Left forelimb (tissue), 1 donor: ENCODE data around the gene TMC1.

ENCODE experiments used
- DNase-seq: peaks from one replicate; pipeline ENCODE4 v3.0.0-alpha.2; 2018; ENCODE audit warnings: low spot score

The TMC1 gene

DNA sequence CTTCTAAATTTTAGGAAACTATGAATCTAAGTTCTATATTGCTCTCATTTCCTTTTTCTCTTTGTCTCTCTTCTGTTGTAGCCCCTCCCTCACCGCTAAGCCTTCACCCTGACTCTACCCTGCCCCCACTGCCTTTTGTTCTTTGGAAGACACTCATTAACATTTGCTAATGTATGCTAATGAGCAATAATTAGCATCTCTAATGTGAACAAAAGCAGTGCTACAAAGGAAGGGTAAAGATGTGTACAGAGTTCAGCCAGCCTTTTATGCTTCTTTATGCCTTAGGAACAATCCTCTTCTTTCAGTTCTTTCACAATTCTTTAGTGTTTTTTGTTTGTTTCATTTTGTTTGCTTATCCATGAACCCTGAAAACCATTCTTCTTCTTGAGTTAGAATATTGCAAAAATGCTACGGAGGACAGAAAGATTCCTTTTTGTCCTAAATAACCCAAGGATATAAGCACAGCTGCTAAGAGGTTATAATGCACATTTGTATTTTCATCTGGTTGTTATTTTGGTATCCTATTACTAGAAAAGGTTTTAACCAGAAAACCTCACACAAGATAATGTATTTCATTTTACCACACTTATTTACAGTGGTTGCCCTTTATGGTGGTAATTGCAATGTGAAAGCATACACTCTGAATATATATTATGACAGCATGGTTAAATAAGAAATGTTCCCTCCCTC, 159.3 kb downstream of the TMC1 start:
- DNase-seq = no peak

DNA sequence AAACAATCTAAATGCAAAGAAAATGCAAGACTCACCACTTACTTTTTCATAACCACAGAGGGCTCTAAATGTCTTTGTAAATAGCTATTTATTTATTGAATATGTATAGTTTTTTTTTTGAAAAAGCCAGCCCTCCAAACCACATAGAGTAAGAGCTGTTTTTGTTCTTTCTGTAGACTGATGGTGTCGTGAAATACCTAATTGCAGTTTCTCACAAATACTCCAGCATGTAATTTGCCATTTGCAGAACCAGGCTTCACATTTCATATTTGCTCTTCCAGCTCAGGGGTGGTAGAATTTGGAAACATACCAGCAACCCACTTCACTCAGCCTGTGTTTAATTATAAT, 159.8 kb downstream of the TMC1 start:
- no peak for DNase-seq

- DNase-seq = no peak
Measured at GRCh38 chr9:72684615-72685014, 163.2 kb downstream of the TMC1 start.

DNA sequence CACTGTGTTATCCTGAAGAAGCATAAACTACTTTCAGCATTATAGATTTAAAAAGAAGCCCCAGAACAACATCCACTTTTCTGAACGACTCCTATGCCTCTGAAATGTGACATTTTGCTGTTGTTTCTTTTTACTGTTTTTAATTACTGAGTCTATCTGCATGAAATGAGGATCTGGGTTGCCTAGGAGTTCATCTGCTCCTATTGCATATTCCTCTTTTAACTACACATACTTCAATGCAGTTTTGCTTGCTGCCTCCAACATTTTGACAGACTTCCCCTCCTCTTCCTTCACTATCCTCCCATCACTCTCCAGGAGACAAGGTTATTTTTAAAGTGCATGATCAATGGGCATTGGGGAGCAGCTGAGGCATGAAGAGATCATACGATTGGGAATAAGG, 164.5 kb downstream of the TMC1 start:
- no peak for DNase-seq

DNA sequence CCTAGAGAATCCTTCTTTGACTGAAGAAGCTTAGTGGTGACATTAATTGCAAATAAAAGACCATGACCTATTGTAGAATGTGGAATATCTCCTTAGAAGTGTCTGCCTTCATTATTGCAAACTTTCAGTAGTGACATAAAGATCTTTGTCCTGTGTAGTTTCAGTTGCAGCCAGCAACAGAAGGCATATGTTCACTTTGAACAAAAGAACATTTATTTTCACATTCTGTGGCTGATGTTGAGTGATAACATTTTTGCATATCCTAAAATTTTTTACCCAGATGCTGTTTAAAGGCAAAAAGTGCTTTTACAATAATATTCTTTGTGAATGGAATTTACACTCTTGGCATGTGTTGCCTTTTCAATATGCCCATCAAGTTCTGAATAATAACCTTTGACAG, 165.9 kb downstream of the TMC1 start:
- no peak for DNase-seq

GRCh38 chr9:72691671-72692070, 170.3 kb downstream of the TMC1 start:
- no peak for DNase-seq

DNA sequence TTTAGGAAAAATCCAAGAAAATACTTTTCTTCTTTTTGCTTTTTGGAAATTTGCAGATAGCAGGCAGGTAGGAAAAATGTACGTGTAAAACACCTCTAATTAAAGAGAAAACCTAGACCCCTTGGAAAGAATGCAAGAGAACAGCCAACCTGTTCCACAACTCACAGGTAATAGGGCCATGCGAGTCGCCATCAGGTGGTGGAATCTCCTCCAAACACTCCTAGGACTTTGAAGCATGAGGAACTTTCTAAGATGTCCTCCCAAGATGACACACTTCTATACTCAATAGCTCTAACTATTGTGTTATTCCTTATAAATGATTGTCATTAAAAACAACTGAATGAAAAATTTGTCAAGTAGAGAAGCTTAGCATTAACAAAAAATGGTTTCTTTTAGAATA, 174.0 kb downstream of the TMC1 start:
- DNase-seq = no peak

GRCh38 chr9:72696511-72696910, 175.1 kb downstream of the TMC1 start:
- no peak for DNase-seq

GRCh38 chr9:72701510-72701909, 180.1 kb downstream of the TMC1 start:
- no peak for DNase-seq

DNA sequence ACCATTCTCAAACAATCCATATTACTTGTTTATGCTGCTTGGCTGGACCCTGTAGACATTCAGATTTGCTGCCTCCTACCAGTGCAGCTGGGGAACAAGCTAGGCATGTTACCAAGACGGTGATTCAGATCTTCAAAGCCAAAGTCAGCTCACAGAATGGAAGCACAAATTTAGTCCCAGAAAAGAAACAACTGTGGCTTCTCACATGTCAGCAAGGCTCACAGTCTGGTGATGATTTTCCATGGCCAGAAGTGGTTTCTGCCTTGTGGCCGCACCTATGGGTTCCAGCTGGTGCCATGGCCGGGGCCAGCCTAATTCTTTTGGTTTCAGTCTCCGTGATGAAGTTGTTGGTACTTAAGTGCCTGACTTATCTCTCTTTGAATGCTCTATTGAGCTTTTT, 182.2 kb downstream of the TMC1 start:
- DNase-seq = no peak

- no peak for DNase-seq
Measured at GRCh38 chr9:72704688-72705375, 183.4 kb downstream of the TMC1 start.

GRCh38 chr9:72718503-72718902, 197.1 kb downstream of the TMC1 start:
- DNase-seq = no peak

DNA sequence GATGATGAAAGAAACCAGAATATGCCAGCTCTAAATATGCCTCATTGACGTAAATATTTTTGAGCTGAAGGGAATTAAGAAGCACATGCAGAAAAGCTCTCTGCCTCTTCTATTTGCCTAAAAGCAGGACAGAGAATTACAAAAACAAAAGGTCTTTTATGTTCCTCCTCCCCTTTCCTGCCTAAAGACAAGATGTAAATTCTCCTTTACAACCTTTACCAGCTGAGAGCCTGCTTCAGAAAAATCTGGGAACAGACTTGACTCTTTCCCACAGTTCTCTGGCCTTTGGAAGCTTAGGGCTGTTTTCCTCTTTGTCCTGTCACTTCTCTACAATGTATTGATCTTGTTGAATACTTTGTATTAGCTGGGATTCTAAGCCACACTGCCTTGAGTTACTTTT, 199.7 kb downstream of the TMC1 start:
- no peak for DNase-seq

- DNase-seq = no peak
Measured at GRCh38 chr9:72726947-72727346, 205.5 kb downstream of the TMC1 start.

DNA sequence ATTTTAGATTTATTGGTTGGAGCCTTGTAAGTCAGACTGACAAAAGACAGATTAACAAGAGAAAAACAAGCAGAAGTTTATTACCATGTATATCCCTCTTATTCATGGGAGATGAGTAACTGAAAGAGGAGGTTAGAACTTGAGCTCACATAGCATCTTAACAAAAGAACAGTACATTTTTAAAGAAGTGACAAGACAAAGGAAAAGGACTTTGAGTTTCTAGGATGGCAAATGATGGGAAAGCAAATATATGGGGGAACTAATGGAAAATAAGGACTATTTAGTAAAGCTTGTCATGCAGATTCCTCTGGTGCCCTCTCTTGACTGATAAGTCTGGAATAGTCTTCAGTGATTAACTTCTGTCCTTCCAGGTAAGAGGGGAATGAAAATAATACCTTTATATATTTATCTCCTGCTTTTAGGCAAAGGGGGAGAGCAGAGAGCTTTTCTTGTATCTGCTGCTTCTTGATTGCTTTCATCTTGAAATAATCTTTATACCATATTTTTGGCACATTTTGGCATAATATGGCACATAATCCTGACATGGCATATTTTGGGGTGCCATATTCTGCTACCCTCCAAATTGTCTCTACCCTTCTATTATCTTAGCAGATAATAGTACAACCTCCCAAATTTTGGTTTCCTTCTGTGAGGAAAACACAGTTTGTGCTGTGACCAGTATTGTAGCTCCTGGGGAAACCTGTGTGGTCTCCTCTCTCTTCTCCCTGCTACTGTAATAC, 206.8 kb downstream of the TMC1 start:
- DNase-seq = no peak

DNA sequence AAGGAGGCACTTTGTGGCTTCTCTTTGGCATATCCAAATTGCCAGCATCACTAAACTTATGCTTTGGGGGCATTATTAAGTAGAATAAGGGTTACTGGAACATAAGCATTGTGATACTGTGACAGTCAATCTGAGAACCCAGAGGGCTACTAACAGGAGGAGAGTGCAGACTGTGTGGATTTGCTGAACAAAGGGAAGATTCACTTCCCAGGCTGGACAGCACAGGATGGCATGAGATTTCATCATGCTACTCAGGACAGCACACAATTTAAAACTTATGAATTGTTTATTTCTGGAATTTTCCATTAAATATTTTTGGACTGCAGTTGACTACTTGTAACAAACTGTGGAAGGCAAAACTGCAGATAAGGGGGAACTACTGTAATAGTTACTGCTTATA, 212.5 kb downstream of the TMC1 start:
- no peak for DNase-seq

DNA sequence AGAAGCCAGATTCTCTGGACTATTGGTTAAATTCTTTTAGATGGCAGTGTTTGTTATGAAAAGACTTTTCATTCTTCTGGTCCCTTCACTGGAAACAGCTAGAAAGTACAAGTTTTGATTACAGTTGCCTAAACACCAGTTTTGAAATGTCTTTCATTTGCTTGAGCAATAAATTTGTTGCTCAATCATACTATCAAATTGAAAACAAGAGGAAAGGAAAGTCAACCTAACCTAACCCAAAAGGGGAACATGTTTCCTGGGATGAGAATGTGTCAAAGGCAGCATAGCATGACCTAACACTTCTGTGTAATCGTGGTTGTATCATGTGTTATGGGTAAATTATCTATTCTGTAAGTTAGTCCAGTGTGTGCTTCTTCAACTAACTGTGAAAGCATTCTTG, 213.2 kb downstream of the TMC1 start:
- no peak for DNase-seq

DNA sequence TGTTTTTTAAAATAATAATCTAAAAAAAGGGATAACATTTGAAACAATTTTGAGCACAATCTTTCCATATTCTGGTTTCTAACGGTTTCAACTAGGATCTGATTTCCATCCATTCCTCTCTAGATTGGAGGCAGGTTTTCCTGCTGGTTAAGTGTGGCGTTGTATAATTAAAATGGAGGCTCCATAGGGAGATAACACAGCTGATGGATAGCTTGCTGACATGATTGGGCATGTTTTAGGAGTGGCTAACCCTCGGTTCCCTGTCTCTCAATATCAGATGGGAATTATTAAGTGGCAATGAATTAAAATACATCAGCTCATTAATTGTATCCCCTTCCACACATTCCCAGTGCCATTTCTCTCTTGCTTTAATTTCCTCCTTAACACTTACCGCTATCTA, 222.4 kb downstream of the TMC1 start:
- no peak for DNase-seq

- no peak for DNase-seq
Measured at GRCh38 chr9:72749276-72749675, 227.9 kb downstream of the TMC1 start.

DNA sequence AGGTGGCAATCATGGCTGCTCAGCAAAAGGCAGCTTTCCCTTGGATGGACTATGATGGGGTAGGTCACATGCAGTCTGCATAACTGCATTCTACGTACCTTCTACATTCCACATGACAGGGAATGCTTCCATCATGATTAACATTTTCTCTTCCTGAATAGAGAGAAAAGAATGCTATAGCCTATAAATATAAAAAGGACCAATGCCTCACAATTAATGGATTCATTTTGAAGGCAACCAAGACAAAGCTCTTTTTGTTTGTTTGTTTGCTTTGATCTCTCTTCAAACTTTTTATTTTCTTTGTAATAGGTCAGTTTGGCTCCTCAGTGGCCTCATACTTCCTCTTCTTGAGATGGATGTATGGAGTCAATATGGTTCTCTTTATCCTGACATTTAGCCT, 230.1 kb downstream of the TMC1 start:
- DNase-seq = no peak

DNA sequence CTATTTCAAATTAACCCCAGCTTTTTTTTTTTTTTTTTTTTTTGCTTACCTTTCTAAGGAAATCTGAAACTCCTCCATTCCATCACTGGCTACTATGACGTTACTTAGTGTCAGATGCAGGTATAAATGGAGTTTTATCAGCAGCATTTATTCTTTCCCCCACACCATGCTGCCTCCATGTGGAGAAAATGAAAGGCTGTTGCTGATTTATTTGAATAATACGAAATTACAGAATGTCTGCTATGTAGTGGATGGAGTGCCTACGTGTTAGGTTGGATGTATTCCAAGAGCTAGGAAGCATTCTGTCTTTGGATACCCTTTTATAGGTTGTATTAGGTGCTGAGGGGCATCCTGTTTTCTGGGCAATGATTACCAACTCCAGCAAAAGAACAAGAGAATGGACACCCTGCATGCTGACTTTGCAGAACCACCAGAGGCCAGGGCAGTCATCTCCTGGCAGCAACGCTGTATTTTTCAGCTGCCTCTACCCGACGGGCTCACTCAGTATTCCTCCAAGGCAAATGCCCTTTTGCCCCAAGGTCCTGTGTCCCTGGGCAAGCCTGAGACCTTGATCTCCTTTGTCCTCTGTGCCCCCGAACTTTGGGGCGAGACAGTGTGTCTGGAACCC, 232.0 kb downstream of the TMC1 start:
- no peak for DNase-seq

DNA sequence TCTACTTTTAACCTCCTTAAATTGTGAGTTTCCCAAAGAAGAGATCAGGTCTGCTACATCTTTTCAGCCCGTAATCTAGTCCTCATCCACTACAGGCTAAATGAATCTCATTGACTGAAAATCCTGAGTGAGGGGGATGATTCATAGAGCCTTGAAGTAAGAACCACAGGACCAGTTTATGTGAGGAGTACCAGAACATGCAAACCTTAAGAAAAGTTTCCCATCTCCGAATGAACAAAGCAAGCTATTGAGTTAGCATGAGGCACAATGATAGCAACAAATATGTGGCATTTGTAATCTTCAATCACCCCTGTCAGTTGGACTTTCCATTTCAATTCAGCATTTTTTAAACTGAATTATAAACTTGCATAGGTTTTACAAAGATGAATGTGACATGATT, 234.4 kb downstream of the TMC1 start:
- no peak for DNase-seq

DNA sequence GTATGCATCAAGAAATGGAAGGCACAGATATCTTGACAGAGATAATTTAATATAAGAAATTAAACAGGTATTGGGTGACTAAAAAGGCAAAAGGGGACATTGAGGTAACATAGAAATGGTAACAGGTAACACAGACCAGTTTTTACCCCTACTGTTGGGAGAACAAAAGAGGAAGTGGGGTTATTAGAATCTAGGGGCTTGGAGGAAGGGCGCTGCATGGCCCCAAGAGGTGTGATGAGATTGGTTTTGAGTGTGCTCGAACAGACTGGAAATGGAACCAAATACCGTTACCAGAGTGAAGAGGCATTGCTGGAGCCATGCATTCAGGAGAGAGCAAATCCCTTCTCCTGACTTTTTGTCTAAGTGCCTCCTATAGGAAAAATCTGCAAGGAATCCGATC, 237.5 kb downstream of the TMC1 start:
- DNase-seq = no peak
